Measurements from ENCODE around the gene NPPC. TPM values are rescaled to one million over a fixed set of nuclear protein-coding genes. Genes with fewer than 3 reads are reported as not detected.

Gene NPPC
- total and polyA plus RNA-seq, 10 of the 15 experiments (the other 5 are each of a cell fraction or from before 2014, with no cell fraction given), result 0.15 TPM; not detected in 9

DNA sequence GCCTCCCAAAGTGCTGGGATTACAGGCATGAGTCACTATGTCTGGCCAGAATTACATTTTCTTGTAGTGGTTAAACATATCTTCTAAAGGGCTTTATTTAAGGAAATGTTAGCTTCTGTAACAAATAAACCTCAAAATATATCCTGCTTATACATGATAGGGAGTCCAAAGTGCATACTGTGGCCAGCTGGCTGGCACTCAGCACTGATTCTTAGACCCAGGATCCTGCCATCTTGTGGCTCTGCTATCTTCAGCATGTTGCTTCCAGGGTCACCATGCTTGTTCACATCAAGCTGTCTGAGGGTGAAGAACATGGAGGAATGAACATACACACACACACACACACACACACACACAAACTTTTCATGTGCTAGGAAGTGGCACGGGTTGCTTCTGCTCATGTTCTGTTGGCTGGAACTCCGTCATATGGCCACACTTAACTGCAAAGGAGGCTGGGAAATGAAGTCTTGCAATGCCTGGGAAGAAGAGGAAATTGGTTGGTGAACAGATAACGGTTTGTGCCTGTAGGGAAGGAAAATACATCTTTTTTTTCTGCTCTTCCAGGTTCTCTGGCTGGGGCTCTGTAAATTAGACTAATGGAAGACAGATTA, 40.0 kb downstream of the NPPC start:
- ChIA-PET RAD21 (ENCODE audit: unreplicated experiment) (no interaction called here), SMC1A (ENCODE audit: uncharacterized antibody, unreplicated experiment) (no interaction called here), CTCF (interaction anchor here (1.2 kb wide), 1 partner anchor 406 kb away, joined by 3 read pairs; no protein-coding TSS in a partner anchor), POLR2A (interaction anchor here (0.6 kb wide), 1 partner anchor 122 kb away, joined by 3 read pairs; no protein-coding TSS in a partner anchor)
- peak overlapping the region; percentile 29; the same call in 1 of the 2 replicates for H2AFZ ChIP-seq (ENCODE audit: control insufficient read depth, low read depth, low read length)
- WGBS (ENCODE audit: insufficient coverage, insufficient replicate concordance, low lambda C conversion rate, missing lambda C conversion rate), result 7% methylated on average over 3 of the region's 3 CpGs
- BruUV-seq (replicated peaks), result no TSS peak
- H4K20me1 ChIP-seq (ENCODE audit: control insufficient read depth, insufficient read depth), result no peaks in the 10 kb centered on the region
- no peaks in the 10 kb centered on the region for H3K36me3 ChIP-seq (ENCODE audit: control insufficient read depth in 2 of 2, insufficient read depth in 2 of 2, low read length in 1 of 2)
- H3K4me2 ChIP-seq (ENCODE audit: control insufficient read depth, insufficient read depth), result no peak overlapping the region
- no peak overlapping the region for H3K4me3 ChIP-seq
- H3K4me1 ChIP-seq (ENCODE audit: control insufficient read depth, insufficient read depth, low read length), result no peaks in the 10 kb centered on the region
- no peak for TF ChIP-seq NBN (IDR thresholded peaks at IDR 0.05)
- TF ChIP-seq SIX5 (IDR thresholded peaks at IDR 0.05; ENCODE audit: low read depth, low read length, severe bottlenecking), result peak; percentile 34
- H3K9ac ChIP-seq (ENCODE audit: control insufficient read depth, insufficient read depth, low read length), result no peak overlapping the region
- DNase-seq (ENCODE audit: low read depth, low spot score) (no peak), FAIRE-seq (no peak), ATAC-seq (no peak)
- peaks cover 3 to 4% of the 10 kb centered on the region in 2 experiments; a peak in 2 of 4 replicates for H3K27me3 ChIP-seq (replicated peaks in 1 of 2; ENCODE audit: control insufficient read depth in 2 of 2, insufficient read depth in 2 of 2, low read length in 1 of 2)
- intact Hi-C loops (cut with micrococcal nuclease; ENCODE audit: unreplicated experiment), result no loop called here
- no peak overlapping the region for H3K27ac ChIP-seq (ENCODE audit: control insufficient read depth, insufficient read depth)
- H3K9me3 ChIP-seq (replicated peaks; ENCODE audit: control insufficient read depth, insufficient read depth, low read length), result no peaks in the 10 kb centered on the region; the same call in 2 of the 3 replicates
- no peaks in the 10 kb centered on the region for H3K79me2 ChIP-seq (ENCODE audit: control insufficient read depth, insufficient read depth, low read length)
- in situ Hi-C loops (cut with MboI), result no loop called here

DNA sequence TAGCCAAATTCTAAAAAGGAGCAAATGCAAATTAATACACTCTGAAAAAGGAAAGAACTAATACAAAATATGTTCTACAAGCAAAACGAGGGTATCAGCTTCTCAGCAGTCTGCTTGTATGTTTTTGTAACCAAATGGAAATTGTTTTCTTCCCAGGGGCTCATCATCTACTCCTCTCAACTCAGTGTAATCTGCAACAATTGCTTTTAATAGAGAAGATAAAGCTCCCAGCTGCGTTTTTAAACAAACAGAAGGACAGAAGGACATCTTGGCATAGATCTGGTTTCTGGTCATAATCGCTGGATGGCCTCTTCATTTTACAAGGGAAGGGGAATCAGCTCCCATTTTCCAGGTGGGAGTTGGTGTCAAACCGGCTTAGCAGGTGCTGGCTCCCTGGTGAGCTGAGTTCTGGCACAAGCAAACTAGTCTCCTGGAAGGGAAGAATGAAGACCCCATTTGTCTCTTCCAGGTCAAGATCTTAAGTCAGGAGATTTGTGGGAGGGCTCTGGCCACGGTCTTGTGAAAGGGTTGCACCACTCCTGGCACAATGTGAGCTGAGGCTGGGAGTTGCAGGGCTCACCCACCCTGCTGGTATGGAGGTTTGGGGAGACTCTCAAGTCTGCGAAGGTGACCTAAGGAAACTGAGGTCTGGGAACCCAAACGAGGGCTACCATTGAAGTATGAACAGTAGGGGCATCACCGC, 41.6 kb downstream of the NPPC start:
- no peaks in the 10 kb centered on the region for H3K79me2 ChIP-seq (ENCODE audit: control insufficient read depth, insufficient read depth, low read length)
- ChIA-PET SMC1A (ENCODE audit: uncharacterized antibody, unreplicated experiment) (no interaction called here), POLR2A (no interaction called here), CTCF (interaction anchor here (0.8 to 1.1 kb wide), 2 partner anchors 17 to 22 kb away, joined by 3 read pairs; no protein-coding TSS in a partner anchor), RAD21 (ENCODE audit: unreplicated experiment) (no interaction called here)
- in situ Hi-C loops (cut with MboI), result no loop called here
- no peak overlapping the region for H3K27ac ChIP-seq (ENCODE audit: control insufficient read depth, insufficient read depth)
- no peaks in the 10 kb centered on the region; the same call in 2 of the 3 replicates for H3K9me3 ChIP-seq (replicated peaks; ENCODE audit: control insufficient read depth, insufficient read depth, low read length)
- H4K20me1 ChIP-seq (ENCODE audit: control insufficient read depth, insufficient read depth), result no peaks in the 10 kb centered on the region
- H3K4me1 ChIP-seq (ENCODE audit: control insufficient read depth, insufficient read depth, low read length), result no peaks in the 10 kb centered on the region
- no peak for ATAC-seq
- TF ChIP-seq CBX5 (IDR thresholded peaks at IDR 0.05; ENCODE audit: low read depth), result no peak
- TF ChIP-seq, protein P1, sequence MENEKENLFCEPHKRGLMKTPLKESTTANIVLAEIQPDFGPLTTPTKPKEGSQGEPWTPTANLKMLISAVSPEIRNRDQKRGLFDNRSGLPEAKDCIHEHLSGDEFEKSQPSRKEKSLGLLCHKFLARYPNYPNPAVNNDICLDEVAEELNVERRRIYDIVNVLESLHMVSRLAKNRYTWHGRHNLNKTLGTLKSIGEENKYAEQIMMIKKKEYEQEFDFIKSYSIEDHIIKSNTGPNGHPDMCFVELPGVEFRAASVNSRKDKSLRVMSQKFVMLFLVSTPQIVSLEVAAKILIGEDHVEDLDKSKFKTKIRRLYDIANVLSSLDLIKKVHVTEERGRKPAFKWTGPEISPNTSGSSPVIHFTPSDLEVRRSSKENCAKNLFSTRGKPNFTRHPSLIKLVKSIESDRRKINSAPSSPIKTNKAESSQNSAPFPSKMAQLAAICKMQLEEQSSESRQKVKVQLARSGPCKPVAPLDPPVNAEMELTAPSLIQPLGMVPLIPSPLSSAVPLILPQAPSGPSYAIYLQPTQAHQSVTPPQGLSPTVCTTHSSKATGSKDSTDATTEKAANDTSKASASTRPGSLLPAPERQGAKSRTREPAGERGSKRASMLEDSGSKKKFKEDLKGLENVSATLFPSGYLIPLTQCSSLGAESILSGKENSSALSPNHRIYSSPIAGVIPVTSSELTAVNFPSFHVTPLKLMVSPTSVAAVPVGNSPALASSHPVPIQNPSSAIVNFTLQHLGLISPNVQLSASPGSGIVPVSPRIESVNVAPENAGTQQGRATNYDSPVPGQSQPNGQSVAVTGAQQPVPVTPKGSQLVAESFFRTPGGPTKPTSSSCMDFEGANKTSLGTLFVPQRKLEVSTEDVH (IDR thresholded peaks at IDR 0.05; ENCODE audit: low read depth, partially characterized antibody), result no peak
- no peak for TF ChIP-seq SREBF2 (IDR thresholded peaks at IDR 0.05; ENCODE audit: low read length)
- no peak for TF ChIP-seq MYC (IDR thresholded peaks at IDR 0.05; ENCODE audit: insufficient read depth, insufficient read length, insufficient replicate concordance, low read length, severe bottlenecking)
- TF ChIP-seq ETV6 (conservative IDR thresholded peaks at IDR 0.05 in 1 of 2, IDR thresholded peaks at IDR 0.05 in 1 of 2; ENCODE audit: borderline replicate concordance in 1 of 2, low read depth in 1 of 2), result no peak
- intact Hi-C loops (cut with micrococcal nuclease; ENCODE audit: unreplicated experiment), result no loop called here
- no peak overlapping the region for H2AFZ ChIP-seq (ENCODE audit: control insufficient read depth, low read depth, low read length)
- no peak overlapping the region for H3K4me3 ChIP-seq
- WGBS (ENCODE audit: insufficient coverage, insufficient replicate concordance, low lambda C conversion rate, missing lambda C conversion rate), result 15% methylated on average over 8 of the region's 8 CpGs
- DNase-seq (ENCODE audit: low read depth, low spot score), result no peak
- no peak overlapping the region for H3K9ac ChIP-seq (ENCODE audit: control insufficient read depth, insufficient read depth, low read length)
- H3K36me3 ChIP-seq (ENCODE audit: control insufficient read depth in 2 of 2, insufficient read depth in 2 of 2, low read length in 1 of 2), result no peaks in the 10 kb centered on the region
- no TSS peak for BruUV-seq (replicated peaks)
- FAIRE-seq, result no peak
- peaks cover 2 to 4% of the 10 kb centered on the region in 2 experiments; a peak in 2 of 4 replicates for H3K27me3 ChIP-seq (replicated peaks in 1 of 2; ENCODE audit: control insufficient read depth in 2 of 2, insufficient read depth in 2 of 2, low read length in 1 of 2)
- H3K4me2 ChIP-seq (ENCODE audit: control insufficient read depth, insufficient read depth), result no peak overlapping the region
